SK-N-SH (cell line): ENCODE results near the gene GNA14. TPM values are rescaled to one million over a fixed set of nuclear protein-coding genes. Genes with fewer than 3 reads are reported as not detected.

ENCODE experiments used
- CTCF ChIA-PET: fragments of 300-600, 350-600 bp; formaldehyde crosslinking; extraction: SDS; loops from one replicate; lab custom pipeline; 2021; lab: Yijun Ruan, JAX
- POLR2A ChIA-PET: fragments of 350-600 bp; sonication (Branson Sonifier 250); formaldehyde crosslinking; extraction: SDS; loops from one replicate; lab custom pipeline; 2020; ENCODE audit warnings: antibody characterized with exemption, inconsistent platforms; lab: Yijun Ruan, JAX
- DNase-seq: peaks from one replicate; pipeline ENCODE4 v3.0.0; 2012
- H2AFZ ChIP-seq: fragments of 200-600 bp; sonication (generic); 2 replicates; pipeline ENCODE4 v1.8.1; 2016; ENCODE audit warnings: antibody characterized with exemption, mild to moderate bottlenecking, low read depth
- H3F3A ChIP-seq: fragments of 200-600 bp; sonication (generic); replicated peaks from 2 replicates; pipeline ENCODE3; 2016; ENCODE audit warnings: antibody characterized with exemption, mild to moderate bottlenecking; ENCODE audit not compliant: insufficient read depth
- H3K27ac ChIP-seq, 2 experiments: fragments of 200-500 bp in 1 of 2; fragments of 200-600 bp in 1 of 2; sonication (Bioruptor generic) in 1 of 2; sonication (generic), shearing (Covaris generic) in 1 of 2; 2 replicates each; pipeline versions ENCODE4 v1.5.1 to v1.6.1; 2014 to 2016; ENCODE audit warnings: low read depth in 2 of 2, inconsistent platforms in 1 of 2, low read length in 1 of 2, mild to moderate bottlenecking in 1 of 2, mixed read lengths in 1 of 2
- H3K27me3 ChIP-seq: fragments of 200-600 bp; sonication (generic), shearing (Covaris generic); 2 replicates; pipeline ENCODE4 v1.6.1; 2016; ENCODE audit warnings: mixed run types; ENCODE audit not compliant: insufficient read depth
- H3K36me3 ChIP-seq, 2 experiments: fragments of 200-500 bp in 1 of 2; fragments of 200-600 bp in 1 of 2; sonication (Bioruptor generic) in 1 of 2; sonication (generic) in 1 of 2; replicated peaks in 1 of 2; 2 replicates each; pipeline versions ENCODE3 to v1.5.1; 2014 to 2016; ENCODE audit warnings: low read length in 1 of 2, mild to moderate bottlenecking in 1 of 2; ENCODE audit not compliant: insufficient read depth in 2 of 2, control insufficient read depth in 1 of 2
- H3K4me1 ChIP-seq, 2 experiments: fragments of 200-500 bp in 1 of 2; fragments of 200-600 bp in 1 of 2; sonication (Bioruptor generic) in 1 of 2; sonication (generic), shearing (Covaris generic) in 1 of 2; 2 replicates each; pipeline versions ENCODE4 v1.5.1 to v1.6.1; 2014 to 2016; ENCODE audit warnings: low read depth in 1 of 2, low read length in 1 of 2, mixed run types in 1 of 2; ENCODE audit not compliant: insufficient read depth in 2 of 2, control insufficient read depth in 1 of 2
- H3K4me2 ChIP-seq: fragments of 200-600 bp; sonication (generic), shearing (Covaris generic); 2 replicates; pipeline ENCODE4 v1.6.1; 2017; ENCODE audit warnings: mixed run types
- H3K4me3 ChIP-seq, 2 experiments: fragments of 200-500 bp in 1 of 2; fragments of 200-600 bp in 1 of 2; sonication (Bioruptor generic) in 1 of 2; sonication (generic), shearing (Covaris generic) in 1 of 2; 2 replicates each; pipeline versions ENCODE4 v1.5.1 to v1.8.1; 2014 to 2016; ENCODE audit warnings: low read depth in 2 of 2, inconsistent platforms in 1 of 2, low read length in 1 of 2, mild to moderate bottlenecking in 1 of 2, mixed read lengths in 1 of 2, moderate library complexity in 1 of 2
- H3K79me2 ChIP-seq: fragments of 200-600 bp; sonication (generic); 2 replicates; pipeline ENCODE4 v1.8.1; 2017; ENCODE audit warnings: mild to moderate bottlenecking; ENCODE audit not compliant: insufficient read depth
- H3K9ac ChIP-seq: fragments of 200-600 bp; sonication (generic); 2 replicates; pipeline ENCODE4 v1.6.1; 2017; ENCODE audit warnings: mixed run types
- H3K9me2 ChIP-seq: fragments of 200-600 bp; sonication (generic); 2 replicates; pipeline ENCODE4 v1.6.1; 2017; ENCODE audit warnings: mixed run types
- H3K9me3 ChIP-seq: fragments of 200-600 bp; sonication (generic); 2 replicates; pipeline ENCODE4 v1.6.1; 2017; ENCODE audit warnings: mixed run types, mild to moderate bottlenecking, moderate library complexity
- H4K20me1 ChIP-seq: fragments of 200-600 bp; sonication (generic); 2 replicates; pipeline ENCODE4 v1.6.1; 2017; ENCODE audit warnings: mild to moderate bottlenecking, mixed run types; ENCODE audit not compliant: insufficient read depth
- CHD2 ChIP-seq: fragments of 150-350 bp; IDR thresholded peaks from 2 replicates; pipeline ENCODE4 v1.6.1; 2018; ENCODE audit warnings: low read length; ENCODE audit not compliant: partially characterized antibody
- CTCF ChIP-seq: fragments of 200-600 bp; sonication (generic); IDR thresholded peaks from 2 replicates; pipeline ENCODE4 v1.6.1; 2017; ENCODE audit warnings: antibody characterized with exemption, mild to moderate bottlenecking, moderate library complexity
- EZH2phosphoT487 ChIP-seq: fragments of 200-600 bp; sonication (generic); IDR thresholded peaks from 2 replicates; pipeline ENCODE4 v1.6.1; 2017; ENCODE audit warnings: low read depth, mixed run types, mild to moderate bottlenecking, antibody characterized with exemption, moderate library complexity, borderline replicate concordance
- FOXM1 ChIP-seq: IDR thresholded peaks from 2 replicates; pipeline ENCODE4 v1.4.0; 2012; ENCODE audit warnings: low read depth, mild to moderate bottlenecking
- GABPA ChIP-seq: IDR thresholded peaks from 2 replicates; pipeline ENCODE4 v1.4.0; 2012; ENCODE audit warnings: low read depth, mild to moderate bottlenecking
- IRF3 ChIP-seq: fragments of 150-350 bp; IDR thresholded peaks from 2 replicates; pipeline ENCODE4 v1.6.1; 2016; ENCODE audit warnings: mild to moderate bottlenecking, low read depth, low read length
- JUND ChIP-seq: IDR thresholded peaks from 2 replicates; pipeline ENCODE4 v1.4.0; 2012
- MAX ChIP-seq: IDR thresholded peaks from 2 replicates; pipeline ENCODE4 v1.4.0; 2012; ENCODE audit warnings: low read depth
- MEF2A ChIP-seq: IDR thresholded peaks from 2 replicates; pipeline ENCODE4 v1.4.0; 2012; ENCODE audit warnings: low read depth, borderline replicate concordance
- NFIC ChIP-seq: IDR thresholded peaks from 2 replicates; pipeline ENCODE4 v1.4.0; 2012; ENCODE audit warnings: borderline replicate concordance
- NRF1 ChIP-seq: IDR thresholded peaks from 2 replicates; pipeline ENCODE4 v1.6.1; 2012; ENCODE audit warnings: low read depth, mild to moderate bottlenecking, low read length
- POLR2AphosphoS5 ChIP-seq: IDR thresholded peaks from 2 replicates; pipeline ENCODE4 v1.6.1; 2012; ENCODE audit warnings: low read depth, low read length
- SMC3 ChIP-seq: IDR thresholded peaks from 2 replicates; pipeline ENCODE4 v1.6.1; 2012; ENCODE audit warnings: low read depth, low read length, improper control_type of control experiment
- TCF12 ChIP-seq: IDR thresholded peaks from 2 replicates; pipeline ENCODE4 v1.4.0; 2012
- USF1 ChIP-seq: IDR thresholded peaks from 2 replicates; pipeline ENCODE4 v1.4.0; 2012; ENCODE audit warnings: low read depth, borderline replicate concordance
- USF2 ChIP-seq: fragments of 150-350 bp; IDR thresholded peaks from 2 replicates; pipeline ENCODE4 v1.6.1; 2017; ENCODE audit warnings: antibody characterized with exemption, low read length, low read depth, borderline replicate concordance
- YY1 ChIP-seq: IDR thresholded peaks from 2 replicates; pipeline ENCODE4 v1.4.0; 2012; ENCODE audit warnings: low read depth, mild to moderate bottlenecking
- WGBS: methylation state at CpG from one replicate; pipeline ENCODE4 v1.1.6; 2017; ENCODE audit warnings: low lambda C conversion rate; 5-methylcytosine and 5-hydroxymethylcytosine counted together
- polyA plus RNA-seq, 3 experiments: library from polyadenylated mRNA; depleted of rRNA; stranded (reverse); fragments of >200 nt; gene quantifications; 2 replicates each; pipeline ENCODE4 v1.2.3, GENCODE V29; 2012

GNA14 gene
- polyA plus RNA-seq, 1 of the 3 experiments (the other 2 are of a cell fraction), result 0.15 TPM

- H3K4me2 ChIP-seq, result no peak overlapping the region
- peaks cover 4% of the 10 kb centered on the region for H3F3A ChIP-seq
- H3K9ac ChIP-seq, result no peak overlapping the region
- no peaks in the 10 kb centered on the region for H3K9me3 ChIP-seq
- TF ChIP-seq MAX, result no peak
- TF ChIP-seq NRF1, result no peak
- TF ChIP-seq FOXM1, result no peak
- peak; percentile 38; the same call in 1 of the 2 replicates for TF ChIP-seq NFIC
- TF ChIP-seq POLR2AphosphoS5, result no peak
- TF ChIP-seq USF2, result no peak
- peak; percentile 9; the same call in 1 of the 2 replicates for TF ChIP-seq TCF12
- TF ChIP-seq JUND, result no peak
- no peak for TF ChIP-seq YY1
- no peak for TF ChIP-seq CHD2
- TF ChIP-seq GABPA, result no peak
- no peak for TF ChIP-seq IRF3
- TF ChIP-seq EZH2phosphoT487, result no peak
- no peak for TF ChIP-seq USF1
- TF ChIP-seq MEF2A, result no peak
- no peak for TF ChIP-seq CTCF
- TF ChIP-seq SMC3, result no peak
- H3K79me2 ChIP-seq, result no peaks in the 10 kb centered on the region
- no peak for DNase-seq
- POLR2A ChIA-PET, result no interaction called here
- WGBS, result 59% methylated on average over 3 of the region's 3 CpGs
- H3K4me3 ChIP-seq, result no peak overlapping the region
- H3K4me1 ChIP-seq, result peaks cover 7 to 16% of the 10 kb centered on the region in 2 experiments; a peak in 2 of 4 replicates
- H3K36me3 ChIP-seq, result no peaks in the 10 kb centered on the region
- no peak overlapping the region for H2AFZ ChIP-seq
- CTCF ChIA-PET, result no interaction called here
- H3K27me3 ChIP-seq, result no peaks in the 10 kb centered on the region
- no peaks in the 10 kb centered on the region for H4K20me1 ChIP-seq
- peak overlapping the region in 1 of 2 experiments; percentile 23; a peak in 1 of 4 replicates for H3K27ac ChIP-seq
- H3K9me2 ChIP-seq, result no peaks in the 10 kb centered on the region
Measured at GRCh38 chr9:77464661-77465060, 183.5 kb downstream of the GNA14 start.
